GM18511 (cell line): ENCODE measurements around the gene CNIH4.
"Not testable (repeated sequence)": the region's sequence is repeated elsewhere in the genome, so short reads cannot be mapped to it uniquely, and the experiment has no call there.

Experiments
- ATAC-seq: cut with Tn5 transposase; IDR thresholded peaks from one replicate; pipeline ENCODE4 v1.9.1; 2021; ENCODE audit warnings: mild to moderate bottlenecking, moderate library complexity; ENCODE audit not compliant: unreplicated experiment

The CNIH4 gene

DNA sequence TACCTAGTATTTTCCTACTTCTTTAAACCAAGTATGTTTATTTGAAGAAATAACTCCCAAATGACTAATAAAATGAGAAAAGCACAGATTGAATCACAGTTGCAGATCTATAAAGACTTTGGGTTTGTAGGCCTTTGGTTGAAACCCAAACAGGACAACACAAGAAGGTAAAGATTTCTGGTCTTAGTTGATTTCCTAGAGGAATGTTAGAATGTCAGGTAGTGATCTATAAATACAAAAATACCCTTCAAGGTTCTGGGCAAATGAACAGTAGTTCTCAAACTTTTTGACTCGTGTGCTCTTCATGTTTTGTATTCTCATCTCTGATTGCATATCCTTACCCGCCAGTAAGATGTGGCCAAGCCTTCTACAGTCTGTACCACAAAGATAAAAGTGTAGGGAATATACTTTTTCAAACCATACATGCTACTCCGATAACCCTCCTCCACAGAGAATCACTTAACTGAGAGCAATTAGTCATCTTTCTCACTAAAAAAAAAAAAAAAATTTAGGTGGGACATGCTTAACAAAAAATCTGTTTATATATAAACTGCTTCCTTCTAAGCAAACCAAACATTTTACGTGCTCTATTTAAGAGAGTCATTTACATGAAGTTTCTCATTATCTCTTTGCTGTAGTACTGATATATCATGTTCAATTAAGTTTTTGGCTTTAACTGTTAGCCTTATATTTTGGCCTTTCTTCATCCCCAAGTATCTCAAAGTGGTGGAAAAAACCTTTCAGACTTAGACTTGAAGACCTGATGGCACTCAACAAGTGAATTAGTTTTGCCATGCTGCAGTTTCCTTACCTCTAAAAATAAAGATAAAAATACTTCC, 36.0 kb downstream of the CNIH4 start:
- no peak for ATAC-seq

DNA sequence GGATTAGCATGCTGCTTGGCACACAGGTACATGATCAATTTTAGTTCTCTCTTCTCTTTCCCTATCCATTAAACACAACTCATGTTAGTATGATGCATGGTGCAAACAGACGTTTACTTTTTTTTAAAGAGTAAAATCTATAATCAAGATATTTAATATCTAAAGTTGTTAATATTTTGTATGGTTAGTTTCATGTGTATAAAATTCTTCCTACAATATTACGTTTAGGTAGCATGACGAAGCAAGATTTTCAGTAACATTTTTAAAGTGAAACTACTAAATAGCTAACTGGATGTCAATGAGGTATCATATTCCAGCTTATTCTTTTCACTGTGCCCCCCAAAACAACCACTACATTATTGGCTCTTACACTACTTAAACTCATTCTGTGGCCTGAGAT, 36.6 kb downstream of the CNIH4 start:
- ATAC-seq: no peak

DNA sequence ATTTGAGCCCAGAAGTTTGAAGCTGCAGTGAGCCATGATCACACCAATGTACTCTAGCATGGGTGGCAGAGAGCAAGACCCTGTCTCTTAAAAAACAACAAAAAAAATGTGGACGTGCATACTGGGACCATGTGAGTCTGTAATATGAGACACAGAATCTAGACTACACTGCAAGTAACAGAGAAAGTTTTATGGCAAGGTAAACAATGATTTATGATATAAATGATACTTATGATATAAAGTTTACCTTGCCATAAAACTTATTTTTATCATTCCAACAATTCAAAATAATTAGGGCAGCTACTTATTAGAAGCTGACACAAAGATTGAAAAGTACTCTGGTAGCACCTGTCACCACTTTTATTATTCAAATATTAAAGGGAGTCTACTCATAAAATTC, 43.2 kb downstream of the CNIH4 start:
- no peak for ATAC-seq

DNA sequence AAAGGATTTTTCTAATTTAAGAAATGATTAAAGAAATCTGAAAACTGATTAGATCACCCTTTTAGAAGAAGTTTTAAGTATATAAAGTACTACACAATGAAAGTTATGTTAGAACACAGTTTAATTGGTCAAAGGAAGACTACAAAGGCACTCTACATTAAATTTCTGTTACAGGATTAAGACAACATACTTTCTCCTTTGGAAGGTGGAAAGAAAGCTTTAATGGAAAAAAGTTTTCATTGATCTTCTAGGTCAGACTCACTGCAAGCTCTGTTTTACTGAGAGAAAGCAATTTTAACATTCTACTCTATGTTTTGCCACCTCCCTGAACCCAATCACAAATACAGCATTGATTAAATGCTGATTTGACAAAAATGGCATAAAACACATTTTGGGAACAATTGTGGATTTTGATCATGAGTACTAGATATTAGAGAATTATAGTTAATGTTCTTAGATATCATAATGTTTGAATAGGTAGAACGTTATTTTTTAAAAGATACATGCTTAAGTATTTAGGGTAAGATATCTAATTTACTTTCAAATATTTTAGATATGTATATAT, 45.9 kb downstream of the CNIH4 start:
- no peak for ATAC-seq

DNA sequence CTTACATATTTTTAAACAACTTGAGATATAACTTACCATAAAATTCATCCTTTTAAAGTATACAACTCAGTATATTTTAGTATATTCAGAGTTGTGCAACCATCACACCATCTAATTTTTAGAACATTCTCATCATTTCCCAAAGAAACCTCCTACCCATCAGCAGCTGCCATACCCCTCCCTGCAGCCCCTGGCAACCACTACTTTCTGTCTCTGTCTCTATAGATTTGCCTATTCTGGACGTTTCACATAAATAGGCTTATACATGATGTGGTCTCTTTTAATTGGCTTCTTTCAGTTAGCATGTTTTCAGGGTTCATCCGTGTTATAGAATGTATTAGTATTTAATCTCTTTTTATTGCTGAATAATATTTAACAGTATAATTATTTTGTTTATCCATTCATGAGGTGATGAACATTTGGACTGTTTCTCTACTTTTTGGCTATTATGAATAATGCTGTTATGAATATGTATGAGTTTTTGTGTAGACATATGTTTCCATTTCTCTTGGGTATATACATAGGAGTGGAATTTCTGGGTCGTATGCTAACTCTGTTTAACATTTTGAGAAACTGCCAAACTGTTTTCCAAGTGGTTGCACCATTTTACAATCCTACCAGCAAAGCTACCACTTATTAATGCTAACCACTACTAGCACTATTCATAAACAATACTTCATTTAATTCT, 48.4 kb downstream of the CNIH4 start:
- ATAC-seq: no peak

DNA sequence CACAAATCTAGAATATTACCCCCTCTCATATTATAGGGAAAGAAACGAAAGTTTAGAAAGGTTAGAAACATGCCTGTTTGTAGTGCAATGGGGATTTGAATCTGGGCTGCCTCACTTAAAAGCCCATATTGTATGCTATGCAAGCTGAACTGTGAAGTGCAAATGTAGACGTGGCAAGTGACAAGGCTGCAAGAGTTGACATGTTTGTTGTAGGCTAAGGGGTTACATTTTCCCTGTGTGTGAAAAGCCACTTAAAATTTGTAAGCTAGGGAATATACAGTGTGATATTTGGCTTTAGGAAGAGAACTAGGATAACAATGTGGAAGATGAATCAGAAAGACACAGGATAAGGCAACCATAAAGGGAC, 48.9 kb downstream of the CNIH4 start:
- no peak for ATAC-seq

DNA sequence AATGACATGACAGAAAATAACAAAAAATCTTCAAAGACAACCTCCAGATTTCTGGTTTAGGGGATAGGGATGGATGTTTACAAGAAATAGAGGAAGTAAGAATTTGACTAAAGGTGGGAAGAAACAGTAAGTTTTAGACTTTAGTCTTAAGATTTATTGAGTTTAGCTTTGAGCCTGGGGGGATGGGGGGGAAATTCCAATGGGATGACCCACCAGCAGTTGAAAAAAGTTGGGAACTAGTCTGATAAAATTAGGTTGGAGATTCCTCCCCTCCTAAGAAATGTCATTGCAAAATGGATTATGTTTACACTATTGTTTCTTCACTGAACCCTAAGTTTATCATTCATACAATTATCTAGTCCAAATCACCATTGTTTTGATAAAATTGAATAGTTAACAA, 49.5 kb downstream of the CNIH4 start:
- ATAC-seq: no peak

DNA sequence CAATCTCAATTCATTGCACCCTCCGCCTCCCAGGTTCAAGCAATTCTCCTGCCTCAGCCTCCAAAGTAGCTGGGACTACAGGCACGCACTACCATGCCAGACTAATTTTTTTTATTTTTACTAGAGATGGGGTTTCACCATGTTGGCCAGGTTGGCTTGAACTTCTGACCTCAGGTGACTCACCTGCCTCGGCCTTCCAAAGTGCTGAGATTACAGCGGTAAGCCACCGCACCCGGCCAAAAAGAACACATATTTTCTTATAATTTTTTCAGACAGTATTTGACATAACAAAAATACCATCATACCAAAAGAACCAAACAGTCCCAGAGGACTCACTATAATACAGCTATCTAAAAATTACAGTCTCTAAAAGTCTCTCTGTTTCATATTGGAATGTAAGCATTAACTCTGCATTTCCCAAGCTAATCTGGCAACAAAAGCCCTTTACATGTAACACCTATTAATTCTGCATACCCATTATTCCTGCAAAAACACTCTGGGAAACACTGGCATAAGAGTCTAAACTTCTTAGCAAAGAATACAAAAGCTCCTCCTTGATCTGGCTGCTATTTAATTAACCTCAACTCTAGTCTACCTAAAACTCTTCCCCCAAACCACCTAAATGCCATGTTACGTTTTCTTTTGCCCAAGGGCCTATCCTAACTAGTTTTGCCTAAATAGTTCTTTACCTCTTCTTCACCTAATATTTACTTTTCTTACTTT, 51.1 kb downstream of the CNIH4 start:
- ATAC-seq: no peak

DNA sequence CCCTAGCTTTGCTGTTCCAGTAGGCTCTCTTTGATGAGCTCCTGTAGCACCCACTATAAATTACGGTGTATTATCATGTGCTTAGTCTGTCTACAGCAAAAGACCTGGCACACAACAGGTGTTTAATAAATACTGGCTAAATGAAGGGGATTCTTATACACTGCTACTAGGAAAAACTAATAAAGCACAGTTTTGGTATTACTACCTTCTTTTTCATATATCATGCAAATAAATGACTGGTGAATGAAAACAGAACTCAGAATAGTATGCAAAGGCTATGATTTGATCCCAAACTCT, 51.6 kb downstream of the CNIH4 start:
- ATAC-seq: no peak

DNA sequence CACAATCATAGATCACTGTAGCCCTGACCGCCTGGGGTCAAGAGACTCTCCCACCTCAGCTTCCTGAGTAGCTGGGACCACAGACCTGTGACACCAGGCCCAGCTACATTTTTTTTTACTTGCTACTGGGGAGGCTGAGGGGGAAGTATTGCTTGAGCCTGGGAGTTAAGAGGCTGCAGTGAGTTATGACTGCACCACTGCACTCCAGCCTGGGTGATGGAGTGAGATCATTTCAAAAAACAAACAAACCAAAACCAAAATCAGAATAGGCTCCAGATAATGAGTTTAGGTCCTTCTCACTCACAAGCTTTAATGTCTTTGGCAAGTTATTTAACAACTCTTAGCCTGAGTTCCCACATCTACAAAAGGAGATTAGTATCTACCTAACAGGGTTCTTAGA, 55.1 kb downstream of the CNIH4 start:
- ATAC-seq: no peak

DNA sequence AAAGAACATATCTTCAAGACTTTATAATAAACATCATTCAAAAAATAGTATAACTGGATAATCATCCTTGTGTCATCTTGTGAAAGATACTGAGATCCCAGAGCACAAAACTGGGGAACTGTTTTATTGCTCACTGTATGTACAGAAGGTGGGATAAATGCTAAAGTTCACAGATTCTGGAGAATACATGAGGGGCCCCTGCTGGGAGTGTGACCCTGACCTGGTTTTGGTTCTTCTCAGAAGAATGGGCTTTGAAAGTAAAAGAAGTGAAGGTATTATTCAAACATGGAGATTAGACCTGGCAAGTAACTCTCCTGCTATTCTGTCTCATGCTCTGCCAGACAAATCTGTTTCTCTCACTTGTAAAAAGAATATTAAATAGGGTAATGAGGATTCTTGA, 63.4 kb downstream of the CNIH4 start:
- ATAC-seq: no peak

DNA sequence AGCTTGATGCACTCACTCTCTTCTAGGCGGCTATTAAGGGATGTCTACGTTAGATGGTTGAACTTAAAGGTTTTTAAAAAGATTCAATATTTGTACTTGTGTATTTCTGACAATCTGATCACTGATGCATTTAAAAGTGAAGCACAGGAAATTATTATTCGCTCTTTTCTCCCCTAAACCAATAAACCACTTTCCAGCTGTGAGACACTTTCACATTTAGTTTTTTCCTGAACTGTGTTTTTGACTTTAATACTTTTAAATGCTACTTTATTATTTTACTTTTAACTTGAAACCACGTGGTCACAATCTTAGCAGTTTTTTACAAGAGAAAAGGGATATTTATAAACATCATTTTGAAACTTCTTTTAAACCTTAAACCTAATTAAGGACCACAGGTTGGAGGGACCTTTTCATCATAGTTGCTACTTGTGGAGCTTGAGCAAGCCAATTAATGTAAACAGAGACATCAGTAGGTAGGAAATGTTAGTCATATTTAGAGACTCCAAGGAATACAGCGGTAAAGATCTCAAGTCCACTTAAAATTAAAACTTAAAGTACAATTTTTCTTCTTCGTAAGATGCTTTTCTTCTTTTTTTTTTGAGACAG, 68.7 kb downstream of the CNIH4 start:
- no peak for ATAC-seq

DNA sequence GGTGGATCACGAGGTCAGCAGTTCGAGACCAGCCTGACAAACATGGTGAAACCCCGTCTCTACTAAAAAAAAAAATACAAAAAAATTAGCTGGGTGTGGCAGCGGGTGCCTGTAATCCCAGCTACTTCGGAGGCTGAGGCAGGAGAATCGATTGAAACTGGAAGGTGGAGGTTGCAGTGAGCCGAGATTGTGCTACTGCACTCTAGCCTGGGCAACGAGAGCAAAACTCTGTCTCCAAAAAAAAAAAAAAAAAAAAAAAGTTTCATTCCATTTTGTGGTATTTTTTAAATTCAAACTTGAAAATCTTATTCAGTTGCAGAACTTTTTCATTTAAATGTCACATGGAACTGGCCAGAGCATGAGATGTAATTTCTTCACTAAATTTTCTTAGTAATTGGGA, 70.2 kb downstream of the CNIH4 start:
- ATAC-seq: not testable (repeated sequence)

DNA sequence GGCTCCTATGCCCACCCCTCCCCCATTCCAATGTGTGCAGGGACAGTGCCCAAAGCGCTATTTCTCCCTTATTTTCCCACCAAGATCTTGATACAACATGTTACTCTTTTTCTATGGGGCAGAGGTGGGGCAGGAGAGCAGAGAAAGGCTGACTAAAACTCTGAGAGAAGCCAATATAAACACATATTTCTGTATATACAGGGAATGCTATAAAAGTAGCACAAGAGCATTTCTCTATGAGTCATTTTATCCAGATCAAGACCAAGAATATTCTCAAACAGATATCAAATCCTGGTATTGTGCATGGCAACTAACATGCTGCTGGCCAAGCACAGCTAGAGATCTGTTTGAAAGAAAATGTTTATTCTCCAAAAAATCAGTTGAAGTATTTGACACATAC, 70.7 kb downstream of the CNIH4 start:
- ATAC-seq: no peak

DNA sequence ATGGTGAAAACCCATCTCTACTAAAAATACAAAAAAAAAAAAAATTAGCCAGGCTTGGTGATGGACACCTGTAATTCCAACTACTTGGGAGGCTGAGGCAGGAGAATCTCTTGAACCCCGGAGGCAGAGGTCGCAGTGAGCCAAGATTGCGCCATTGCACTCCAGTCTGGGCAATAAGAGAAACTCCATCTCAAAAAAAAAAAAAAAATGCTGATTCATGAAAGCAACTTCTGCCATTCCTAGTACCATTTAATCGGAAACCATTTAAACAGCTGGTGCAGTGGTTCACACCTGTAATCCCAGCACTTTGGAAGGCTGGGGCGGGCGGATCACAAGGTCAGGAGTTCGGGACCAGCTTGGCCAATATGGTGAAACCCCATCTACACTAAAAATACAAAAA, 72.0 kb downstream of the CNIH4 start:
- not testable (repeated sequence) for ATAC-seq
